GM21529 (cell line): Measurements from ENCODE around the gene ZCCHC7.
"Not testable (repeated sequence)": the region's sequence is repeated elsewhere in the genome, so short reads cannot be mapped to it uniquely, and the experiment has no call there.

Experiments
- ATAC-seq: cut with Tn5 transposase; IDR thresholded peaks from one replicate; pipeline ENCODE4 v1.9.1; 2021; ENCODE audit not compliant: unreplicated experiment

Gene ZCCHC7

DNA sequence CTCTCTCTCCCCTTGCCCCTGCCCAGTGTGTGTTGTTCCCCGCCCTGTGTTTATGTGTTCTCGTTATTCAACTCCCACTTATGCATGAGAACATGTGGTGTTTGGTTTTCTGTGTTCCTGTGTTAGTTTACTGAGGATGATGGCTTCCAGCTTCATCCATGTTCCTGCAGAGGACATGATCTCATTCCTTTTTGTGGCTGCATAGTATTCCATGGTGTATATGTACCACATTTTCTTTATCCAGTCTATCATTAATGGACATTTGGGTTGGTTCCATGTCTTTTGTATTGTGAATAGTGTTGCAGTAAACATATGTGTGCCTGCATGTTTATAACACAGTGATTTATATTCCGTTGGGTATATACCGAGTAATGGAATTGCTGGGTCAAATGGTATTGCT is 83.1 kb downstream of the ZCCHC7 start:
- ATAC-seq = not testable (repeated sequence)

DNA sequence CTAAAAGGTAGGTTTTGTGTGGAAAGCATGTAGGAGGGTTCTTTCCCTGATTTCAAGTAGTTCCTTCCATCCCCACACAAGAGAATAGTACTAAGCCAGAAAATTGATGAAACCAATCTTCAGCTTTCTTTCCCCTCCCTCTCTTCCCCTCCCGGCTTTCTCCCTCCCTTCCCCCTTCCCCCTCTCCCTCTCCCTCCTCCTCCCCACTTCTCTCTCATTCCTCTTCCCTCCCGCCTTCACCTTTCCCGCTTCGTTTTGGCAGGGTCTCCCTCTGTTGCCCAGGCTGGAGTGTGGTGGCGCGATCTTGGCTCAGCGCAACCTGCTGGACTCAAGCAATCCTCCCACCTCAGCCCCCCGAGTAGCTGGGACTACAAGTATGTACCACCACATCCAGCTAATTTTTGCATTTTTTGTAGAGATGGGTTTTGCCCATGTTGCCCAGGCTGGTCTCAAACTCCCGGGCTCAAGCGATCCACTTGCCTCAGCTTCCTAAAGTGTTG is 85.8 kb downstream of the ZCCHC7 start:
- ATAC-seq = no peak

DNA sequence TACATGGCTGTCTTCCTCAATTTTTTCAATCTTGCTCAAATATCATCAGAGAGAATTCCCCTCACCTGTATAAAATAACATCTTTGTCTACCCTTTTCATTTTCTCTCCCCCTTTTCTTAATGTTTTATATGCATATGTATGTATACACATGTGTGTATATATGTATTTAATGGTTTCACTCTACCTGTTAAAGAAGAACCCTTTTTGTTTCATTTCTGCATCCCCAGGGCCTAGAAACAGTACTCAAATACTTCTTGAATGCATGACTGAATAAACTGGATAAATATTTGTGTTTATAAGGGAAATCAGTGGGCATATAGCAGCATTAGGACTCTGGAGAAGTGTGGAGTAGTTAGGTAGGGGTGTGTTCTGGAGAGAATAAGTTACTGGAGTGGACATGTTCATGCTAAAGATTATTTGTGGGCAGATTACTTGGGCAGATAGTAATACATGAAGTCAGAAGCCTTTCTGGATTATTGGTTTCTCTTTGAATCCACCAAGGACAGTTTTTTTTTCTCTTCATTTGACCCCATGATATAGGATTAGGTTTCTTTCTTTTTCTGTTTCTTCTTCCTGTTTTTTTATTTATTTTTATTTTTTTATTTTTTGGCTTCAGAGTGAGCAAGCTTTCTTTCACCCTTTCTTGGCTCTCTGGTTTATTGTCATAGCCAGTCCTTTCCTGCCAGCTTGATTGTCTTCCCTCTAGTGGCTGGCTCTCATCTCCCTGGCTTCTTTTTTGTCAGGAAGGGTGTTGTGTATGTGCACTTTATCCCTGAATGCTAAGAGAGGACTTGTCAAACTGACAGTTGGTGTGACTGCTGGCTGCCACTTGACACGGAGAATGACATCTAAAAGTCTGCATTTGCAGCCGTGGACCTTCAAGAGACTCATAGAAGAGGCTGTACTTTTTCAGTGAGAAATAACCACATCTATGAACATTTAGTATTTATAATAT is 89.3 kb downstream of the ZCCHC7 start:
- no peak for ATAC-seq

DNA sequence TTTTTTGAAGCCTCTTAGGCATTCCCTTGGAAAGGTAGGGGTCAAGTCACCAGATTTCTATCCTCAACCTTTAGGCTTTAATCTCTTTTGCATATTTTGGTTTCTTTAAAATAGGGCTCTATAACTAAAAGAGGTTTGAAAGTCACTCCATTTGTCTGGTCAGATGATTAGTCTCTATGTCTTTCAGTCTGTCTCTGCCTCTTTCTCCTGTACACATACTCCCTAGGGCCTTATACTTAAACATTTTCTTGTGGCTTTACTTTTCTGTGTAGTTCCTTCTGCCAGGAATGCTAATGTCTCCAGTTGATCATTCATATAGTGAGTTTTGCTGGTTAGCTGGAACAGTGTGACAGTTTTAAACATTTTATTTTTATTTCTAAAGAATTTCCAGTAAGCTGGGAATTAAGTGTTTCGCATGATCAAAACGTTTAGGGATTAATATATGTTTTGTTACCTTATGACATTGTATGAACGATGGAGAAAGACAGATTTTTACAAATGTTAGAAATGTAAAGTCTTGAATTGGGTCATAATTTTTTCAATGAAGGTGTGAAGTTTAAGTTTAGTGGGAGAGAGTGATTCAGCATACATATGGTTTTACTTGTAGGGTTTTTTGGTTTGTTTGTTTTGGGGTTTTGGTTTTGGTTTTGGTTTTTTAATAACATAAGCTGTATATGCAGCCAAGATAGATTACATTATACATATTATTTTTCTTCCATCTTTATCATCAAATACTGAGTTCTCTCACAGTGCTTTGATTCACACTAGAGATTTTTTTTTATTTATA is 90.6 kb downstream of the ZCCHC7 start:
- ATAC-seq = no peak

DNA sequence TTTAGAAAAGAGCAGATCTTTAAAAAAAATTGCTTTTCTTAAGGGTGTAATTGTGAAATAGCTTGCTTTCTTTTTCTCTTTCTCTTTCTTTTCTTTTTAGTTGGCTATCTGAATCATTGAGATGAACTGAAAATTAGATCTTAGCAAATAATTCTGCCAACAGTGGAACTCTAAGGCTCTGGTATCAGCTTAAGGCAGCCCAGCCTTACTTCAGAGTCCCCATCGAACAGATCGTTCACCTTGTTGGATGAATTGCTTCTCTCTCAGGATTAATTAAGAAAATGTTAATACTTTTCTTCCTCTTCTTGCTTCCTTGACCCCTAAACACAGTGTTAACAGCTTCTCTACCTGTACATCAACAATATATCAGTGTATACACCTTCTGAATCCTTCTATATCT is 92.1 kb downstream of the ZCCHC7 start:
- ATAC-seq = no peak

DNA sequence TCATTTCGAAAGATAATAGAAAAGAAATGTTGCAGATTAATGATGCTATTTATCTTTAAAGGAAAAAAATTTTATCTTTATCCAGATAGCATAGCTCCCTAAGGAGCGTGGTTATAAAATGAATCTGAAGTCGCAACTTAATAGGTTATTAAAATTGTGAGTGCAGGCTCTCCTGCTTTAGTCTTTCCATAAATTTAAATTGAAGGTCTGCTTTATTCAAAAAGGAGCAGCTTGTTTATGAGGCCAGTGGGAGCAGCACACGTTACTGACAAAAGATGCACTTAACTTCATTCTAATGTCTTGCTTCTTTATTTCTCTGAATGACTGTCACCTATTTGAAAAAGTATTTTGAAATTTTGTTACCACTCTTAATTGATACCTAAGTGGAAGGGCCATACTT is 95.0 kb downstream of the ZCCHC7 start:
- ATAC-seq = no peak

DNA sequence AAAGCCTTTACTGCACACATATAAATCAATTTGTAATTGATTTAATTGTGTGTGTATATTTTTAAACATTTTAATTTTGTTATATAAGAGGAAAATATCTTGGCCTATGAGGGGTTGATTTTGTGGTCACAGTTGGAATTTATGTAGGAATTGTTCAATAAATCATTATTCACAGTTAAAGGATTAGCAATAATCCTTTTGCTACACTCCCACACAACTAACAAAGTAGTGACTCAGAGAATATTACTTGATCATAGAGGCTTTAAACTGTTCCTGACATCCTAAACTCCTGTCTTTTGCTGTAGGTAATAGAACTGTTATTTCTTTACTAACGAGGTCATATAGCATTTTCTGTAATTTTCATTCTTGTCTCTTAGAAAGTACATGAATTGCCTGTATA is 95.5 kb downstream of the ZCCHC7 start:
- ATAC-seq = no peak

DNA sequence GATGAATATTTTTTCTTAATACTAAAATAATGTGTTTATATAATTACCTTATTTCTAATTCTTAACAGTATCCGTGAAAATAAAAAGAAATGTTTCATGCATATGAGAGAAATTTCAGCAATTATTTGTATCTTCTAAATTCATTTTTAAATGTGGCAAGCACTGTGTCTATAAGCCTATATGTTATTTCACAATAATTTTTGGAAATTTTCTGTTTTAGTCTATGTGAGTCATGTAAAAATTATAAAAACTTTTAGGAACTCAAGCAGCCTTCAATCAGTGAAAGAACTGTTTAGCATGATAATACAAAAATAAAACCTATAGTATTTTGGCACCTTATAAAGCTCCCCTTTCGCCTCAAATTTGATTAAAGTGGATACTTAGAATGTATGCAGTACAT is 96.8 kb downstream of the ZCCHC7 start:
- no peak for ATAC-seq

DNA sequence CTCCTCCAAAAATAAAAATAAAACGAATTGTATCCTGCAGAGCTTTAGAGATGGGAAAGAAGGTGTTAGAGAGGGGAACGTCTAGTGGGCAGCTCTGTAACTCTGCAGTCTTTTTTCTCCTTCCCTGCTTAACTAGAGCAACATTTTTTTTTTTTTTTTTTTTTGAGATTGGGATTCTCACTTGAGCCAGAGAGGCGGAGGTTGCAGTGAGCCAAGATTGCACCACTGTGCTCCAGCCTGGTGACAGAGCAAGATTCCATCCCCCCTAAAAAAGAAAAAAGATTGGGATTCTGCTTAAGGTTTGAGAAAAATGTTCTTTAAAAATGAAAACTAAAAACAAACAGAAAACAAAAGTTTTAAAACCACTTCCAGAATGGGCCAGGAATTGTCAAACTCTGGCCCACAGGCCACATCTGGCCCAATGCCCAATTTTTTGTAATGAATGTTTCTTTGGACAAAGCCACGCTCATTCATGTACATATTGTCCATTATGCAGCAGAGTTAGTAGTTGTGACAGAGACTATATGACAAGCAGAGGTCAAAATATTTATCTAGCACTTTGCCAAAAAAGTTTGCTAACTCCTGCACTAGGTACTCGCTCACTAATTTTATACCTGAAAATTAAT is 98.5 kb downstream of the ZCCHC7 start:
- ATAC-seq = no peak

DNA sequence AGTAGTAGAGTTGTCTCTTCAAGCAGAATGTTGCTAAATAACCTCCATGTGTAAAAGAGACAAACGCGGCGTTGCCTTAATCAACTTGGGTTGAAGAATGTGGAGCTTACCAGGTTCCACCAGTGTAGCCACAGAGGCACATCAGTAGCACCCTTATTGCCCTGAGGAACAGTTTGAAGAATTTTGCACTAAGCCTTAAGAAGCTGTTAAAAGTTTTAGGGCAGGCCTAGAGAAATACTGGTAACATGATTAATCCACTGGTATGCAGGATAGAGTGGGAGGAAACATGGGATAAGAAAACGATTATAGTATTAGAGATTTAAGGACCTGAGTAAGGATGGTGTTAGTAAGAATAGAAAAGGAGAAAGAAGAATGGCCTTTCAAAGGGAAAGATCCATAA is 100.6 kb downstream of the ZCCHC7 start:
- no peak for ATAC-seq

DNA sequence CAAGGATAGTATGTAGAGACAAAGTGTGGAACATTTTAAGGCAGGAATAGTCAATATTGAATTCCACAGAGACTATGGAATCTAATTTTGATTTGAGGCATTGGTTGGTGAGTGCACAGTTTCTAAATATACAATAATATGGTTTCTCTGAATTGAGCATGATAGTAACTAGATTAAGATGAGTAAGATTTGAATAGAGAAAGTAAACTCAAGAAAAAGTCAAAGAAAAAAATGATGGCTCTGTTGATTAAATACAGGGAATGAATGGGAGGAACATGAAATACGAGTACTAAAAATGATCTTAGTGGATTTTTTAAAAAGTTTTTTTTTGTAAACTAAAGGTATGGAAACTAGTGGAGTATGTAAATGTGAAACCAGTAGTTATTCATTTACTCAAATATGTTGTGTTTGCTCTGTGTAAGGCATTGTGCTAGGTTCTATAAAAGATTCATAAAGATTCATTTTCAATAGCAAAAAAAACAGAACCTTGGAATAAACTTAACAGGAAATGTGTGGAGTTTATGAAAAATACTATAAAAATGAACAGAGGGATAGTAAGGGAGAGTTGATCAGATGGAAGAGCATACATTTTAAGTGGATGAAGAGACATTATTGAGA is 101.2 kb downstream of the ZCCHC7 start:
- ATAC-seq = no peak

DNA sequence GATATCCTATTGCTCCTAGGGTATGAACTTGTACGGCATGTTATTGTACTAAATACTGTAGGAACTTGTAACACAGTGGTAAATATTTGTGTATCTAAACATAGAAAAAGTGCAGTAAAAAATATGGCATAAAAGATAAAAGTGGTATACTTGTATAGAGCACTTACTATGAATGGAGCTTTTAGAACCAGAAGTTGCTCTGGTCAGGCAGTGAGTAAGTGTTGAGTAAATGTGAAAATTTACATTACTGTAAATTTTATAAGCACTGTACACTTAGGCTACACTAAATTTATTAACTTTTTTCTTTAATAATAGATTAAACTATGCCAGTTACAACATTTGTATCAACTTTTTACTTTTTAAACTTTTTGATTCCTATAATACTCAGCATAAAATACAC is 109.1 kb downstream of the ZCCHC7 start:
- no peak for ATAC-seq

DNA sequence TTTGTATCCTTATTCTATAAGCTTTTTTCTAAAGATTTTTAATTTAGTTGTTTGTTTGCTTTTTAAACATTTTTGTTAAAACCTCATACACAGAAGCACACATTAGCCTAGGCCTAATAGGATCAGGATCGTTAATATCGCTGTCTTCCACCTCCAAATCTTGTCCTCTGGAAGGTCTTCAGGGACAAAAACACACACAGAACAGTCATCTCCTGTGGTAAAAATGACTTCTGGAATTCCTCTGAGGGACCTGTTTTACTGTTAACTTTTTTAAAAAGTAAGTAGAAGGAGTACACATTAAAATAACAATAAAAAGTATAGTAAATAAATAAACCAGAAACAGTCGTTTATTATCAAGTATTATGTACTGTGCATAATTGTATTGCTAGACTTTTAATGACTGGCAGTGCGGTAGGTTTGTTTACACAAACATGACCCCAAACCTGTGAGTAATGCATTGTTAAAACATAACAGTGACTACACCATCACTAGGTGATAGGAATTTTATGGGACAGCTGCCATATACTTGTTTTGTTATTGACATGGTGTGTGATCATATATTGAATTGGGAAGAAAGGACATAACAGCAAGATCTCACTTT is 109.6 kb downstream of the ZCCHC7 start:
- ATAC-seq = no peak

DNA sequence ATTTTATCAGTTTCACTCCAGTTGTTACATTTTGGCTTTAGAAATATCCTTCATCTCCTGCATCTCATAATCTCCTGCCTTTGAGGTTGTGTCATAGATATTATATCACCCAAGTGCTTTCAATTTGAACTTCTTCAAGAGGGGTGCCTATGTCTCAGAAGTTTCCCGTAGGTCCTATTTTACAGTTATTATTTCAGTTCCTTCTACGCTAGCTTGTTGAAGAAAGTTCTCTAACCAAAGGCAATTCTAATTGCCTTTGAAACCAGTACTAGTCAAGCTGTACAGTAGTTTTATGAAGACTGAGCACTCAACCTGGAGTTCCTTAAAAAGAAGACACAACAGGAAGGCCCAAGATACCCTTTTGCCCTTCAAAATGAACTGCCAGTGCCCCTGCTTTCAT is 116.4 kb downstream of the ZCCHC7 start:
- ATAC-seq = no peak

DNA sequence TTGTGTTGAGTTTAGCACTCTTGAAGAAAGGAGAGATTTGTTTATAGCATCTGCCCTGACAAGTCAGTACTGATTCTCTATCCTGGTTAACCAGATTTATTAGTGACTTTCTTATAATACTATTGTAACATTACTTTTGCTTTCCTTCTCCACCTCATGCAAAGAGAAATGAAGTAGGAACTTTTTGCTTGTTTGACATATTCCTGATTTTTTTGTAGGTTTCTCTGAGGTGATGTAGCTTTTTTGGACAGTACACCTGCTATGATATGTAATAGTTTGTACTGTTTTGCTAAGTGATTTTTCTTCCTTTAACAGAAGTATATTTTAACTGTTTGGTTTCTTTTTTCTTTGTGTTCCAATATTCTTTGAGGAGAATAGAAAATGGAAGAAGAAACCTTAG is 117.7 kb downstream of the ZCCHC7 start:
- ATAC-seq = no peak

DNA sequence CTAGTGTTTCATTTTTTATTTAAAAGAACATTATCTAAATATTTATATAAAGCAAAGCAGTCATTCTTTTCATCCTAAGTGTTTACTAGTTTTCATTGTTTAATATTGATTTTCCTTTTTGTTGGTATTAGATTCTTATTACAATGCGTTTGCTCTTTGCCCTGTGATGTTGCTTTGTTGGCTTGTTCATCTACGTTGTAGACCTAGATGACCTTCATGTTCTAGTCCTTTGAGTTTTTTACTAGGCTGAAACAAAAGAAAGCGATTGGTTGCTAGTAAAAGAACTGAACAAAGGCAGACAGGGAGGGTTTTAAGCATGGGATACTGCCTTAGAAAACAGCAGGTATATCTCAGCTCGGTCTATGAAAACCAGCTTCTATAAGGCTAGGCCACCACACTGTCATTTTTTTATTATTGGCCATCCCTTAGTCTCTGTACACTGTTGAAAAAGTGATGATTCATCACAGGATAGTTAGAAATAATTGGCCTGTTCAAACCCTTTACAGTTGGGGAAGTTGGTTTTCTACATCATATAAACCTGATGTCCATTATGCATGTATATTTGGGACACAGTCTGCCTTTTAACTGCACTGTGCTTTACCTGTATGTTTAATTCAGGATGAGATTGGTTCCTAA is 119.0 kb downstream of the ZCCHC7 start:
- ATAC-seq = no peak

DNA sequence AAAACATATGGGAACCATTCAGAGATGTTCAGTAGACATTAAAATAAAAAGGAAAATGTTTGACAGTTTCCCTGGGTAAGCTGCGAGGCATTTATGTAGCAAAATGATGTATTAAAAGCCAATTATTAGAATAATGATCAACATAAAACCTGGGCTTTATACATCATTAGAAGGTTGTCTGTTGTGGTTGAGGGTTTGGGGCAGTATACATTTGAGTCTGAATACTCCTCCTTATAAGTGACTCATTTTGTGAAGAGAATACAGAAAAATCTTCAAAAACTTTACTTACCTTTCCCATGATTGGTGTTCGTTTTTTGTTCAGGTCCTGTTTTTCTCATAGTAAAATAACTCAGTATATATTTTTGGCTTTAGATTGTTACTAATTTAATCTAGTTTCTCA is 119.5 kb downstream of the ZCCHC7 start:
- ATAC-seq = no peak

DNA sequence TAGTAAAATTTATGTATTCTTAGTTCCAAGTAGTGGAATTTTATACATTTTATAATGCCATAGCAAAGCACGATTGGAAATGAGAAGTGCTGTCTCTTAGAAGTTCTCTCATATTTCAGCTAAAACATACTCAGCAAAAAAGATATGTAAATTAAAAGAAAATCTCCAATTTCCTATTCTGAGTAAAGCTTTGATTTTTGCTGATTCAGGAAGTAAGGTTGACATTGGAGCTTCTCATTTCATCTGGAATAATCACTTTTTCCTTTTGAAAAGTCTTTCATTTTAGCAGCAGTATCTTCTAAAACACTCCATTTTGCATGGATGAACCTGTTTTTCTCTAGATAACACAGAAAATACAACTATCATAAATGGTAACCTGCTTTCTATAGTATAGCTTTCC is 121.0 kb downstream of the ZCCHC7 start:
- no peak for ATAC-seq

DNA sequence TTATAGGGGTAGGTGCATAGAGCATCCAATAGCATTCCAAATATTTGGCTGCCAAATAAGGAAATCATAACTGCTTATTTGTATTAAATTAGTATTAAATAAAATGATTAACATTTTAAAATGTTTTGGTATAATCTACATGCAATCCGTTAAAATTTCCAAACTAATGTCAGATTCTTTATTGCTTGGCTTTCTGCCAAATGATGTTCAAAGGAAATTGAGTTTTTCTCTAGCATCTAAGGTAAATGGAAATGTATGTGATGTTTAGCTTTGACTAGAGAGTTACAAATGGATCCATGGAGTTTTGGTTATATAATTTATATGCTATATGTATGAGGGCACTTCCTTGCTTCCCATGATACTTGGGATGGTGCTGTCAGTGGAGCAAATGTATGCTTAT is 121.7 kb downstream of the ZCCHC7 start:
- no peak for ATAC-seq
